GM12878 (cell line): Measurements from ENCODE around the gene CA11. TPM values are rescaled to one million over a fixed set of nuclear protein-coding genes. Genes with fewer than 3 reads are reported as not detected.

Source experiments
- ATAC-seq: fragments of 200-7000 bp; cut with Tn5 transposase; 3 replicates; pipeline ENCODE4 v1.9.1; 2020; ENCODE audit warnings: mild to moderate bottlenecking, moderate library complexity
- BruUV-seq: library from RNA; stranded (reverse); fragments of 400-500 nt; replicated peaks from 2 replicates; lab custom pipeline; 2021; lab: Mats Ljungman, UMichigan
- CTCF ChIA-PET: fragments of 300-600 bp; sonication (Branson Sonifier 250); formaldehyde crosslinking; extraction: SDS; loops from one replicate; lab custom pipeline; 2021; ENCODE audit warnings: inconsistent platforms; lab: Yijun Ruan, JAX
- POLR2A ChIA-PET: fragments of 350-600 bp; formaldehyde crosslinking; extraction: SDS; loops from one replicate; lab custom pipeline; 2021; ENCODE audit warnings: inconsistent platforms; lab: Charles Lee
- RAD21 ChIA-PET: fragments of 300-600 bp; sonication (Branson Sonifier 250); formaldehyde crosslinking; loops from one replicate; lab custom pipeline; 2023; ENCODE audit warnings: antibody characterized with exemption; ENCODE audit not compliant: unreplicated experiment; lab: Charles Lee
- SMC1A ChIA-PET: fragments of 300-600 bp; sonication (Branson Sonifier 250); formaldehyde crosslinking; loops from one replicate; lab custom pipeline; 2023; ENCODE audit not compliant: unreplicated experiment, uncharacterized antibody; lab: Charles Lee
- DNase-seq: peaks from one replicate; pipeline ENCODE4 v3.0.0-alpha.2; 2011; ENCODE audit warnings: low read depth, low spot score
- FAIRE-seq: peaks from 3 replicates; lab custom pipeline; 2011; peaks lifted over from hg19 to GRCh38; lab: Jason Lieb, UNC
- H2AFZ ChIP-seq: 2 replicates; pipeline ENCODE4 v1.6.0; 2011; ENCODE audit warnings: low read depth, low read length, control low read depth; ENCODE audit not compliant: control insufficient read depth
- H3K27ac ChIP-seq: 2 replicates; pipeline ENCODE4 v1.5.1; 2011; ENCODE audit warnings: control low read depth; ENCODE audit not compliant: control insufficient read depth, insufficient read depth
- H3K27me3 ChIP-seq, 2 experiments: replicated peaks in 1 of 2; 2 replicates each; pipeline versions ENCODE4 v1.6.0 to v1.6.1; 2011; ENCODE audit warnings: low read length in 1 of 2; ENCODE audit not compliant: control insufficient read depth in 2 of 2, insufficient read depth in 2 of 2
- H3K36me3 ChIP-seq, 2 experiments: 2 replicates each; pipeline ENCODE4 v1.5.1; 2011; ENCODE audit warnings: low read length in 1 of 2; ENCODE audit not compliant: control insufficient read depth in 2 of 2, insufficient read depth in 2 of 2
- H3K4me1 ChIP-seq: 2 replicates; pipeline ENCODE4 v1.6.1; 2011; ENCODE audit warnings: mild to moderate bottlenecking, low read length, moderate library complexity, mixed read lengths; ENCODE audit not compliant: control insufficient read depth, insufficient read depth
- H3K4me2 ChIP-seq: 2 replicates; pipeline ENCODE4 v1.6.0; 2011; ENCODE audit warnings: control low read depth; ENCODE audit not compliant: control insufficient read depth, insufficient read depth
- H3K4me3 ChIP-seq: fragments of 200-600 bp; sonication (generic); 2 replicates; pipeline ENCODE4 v1.5.1; 2016
- H3K79me2 ChIP-seq: 2 replicates; pipeline ENCODE4 v1.6.0; 2011; ENCODE audit warnings: low read length; ENCODE audit not compliant: control insufficient read depth, insufficient read depth
- H3K9ac ChIP-seq: 2 replicates; pipeline ENCODE4 v1.8.0; 2011; ENCODE audit warnings: low read length, control low read depth, mixed read lengths; ENCODE audit not compliant: control insufficient read depth, insufficient read depth
- H3K9me3 ChIP-seq: replicated peaks from 3 replicates; pipeline ENCODE4 v1.5.1; 2011; ENCODE audit warnings: mild to moderate bottlenecking, low read length; ENCODE audit not compliant: control insufficient read depth, insufficient read depth
- H4K20me1 ChIP-seq: 2 replicates; pipeline ENCODE4 v1.6.0; 2011; ENCODE audit not compliant: control insufficient read depth, insufficient read depth
- CREB1 ChIP-seq: IDR thresholded peaks from 2 replicates; pipeline ENCODE4 v1.6.1; 2012; ENCODE audit warnings: low read depth, mild to moderate bottlenecking, inconsistent platforms
- CREM ChIP-seq: IDR thresholded peaks from 2 replicates; pipeline ENCODE4 v1.6.1; 2014; ENCODE audit warnings: antibody characterized with exemption, low read depth
- NR2C1 ChIP-seq: fragments of 450-650 bp; IDR thresholded peaks from 2 replicates; pipeline ENCODE4 v1.6.1; 2017; ENCODE audit warnings: antibody characterized with exemption, mild to moderate bottlenecking, moderate library complexity
- PML ChIP-seq: IDR thresholded peaks from 2 replicates; pipeline ENCODE4 v1.6.1; 2012; ENCODE audit warnings: low read length, inconsistent platforms
- POU2F2 ChIP-seq: IDR thresholded peaks from 3 replicates; pipeline ENCODE4 v1.6.1; 2011; ENCODE audit warnings: low read depth, mild to moderate bottlenecking, low read length, borderline replicate concordance
- RELA ChIP-seq: fragments of 450-650 bp; IDR thresholded peaks from 2 replicates; pipeline ENCODE4 v1.8.0; 2014; ENCODE audit warnings: borderline replicate concordance; ENCODE audit not compliant: partially characterized antibody
- RELB ChIP-seq: fragments of 450-650 bp; IDR thresholded peaks from 2 replicates; pipeline ENCODE4 v1.6.1; 2017; ENCODE audit warnings: low read depth, mild to moderate bottlenecking, moderate library complexity
- RFX5 ChIP-seq: IDR thresholded peaks from 2 replicates; pipeline ENCODE4 v1.6.1; 2011; ENCODE audit warnings: low read depth, low read length, improper control_type of control experiment
- SIX5 ChIP-seq: IDR thresholded peaks from 2 replicates; pipeline ENCODE4 v1.6.1; 2011; ENCODE audit warnings: mild to moderate bottlenecking, low read depth, low read length, moderate library complexity; ENCODE audit not compliant: severe bottlenecking
- SREBF2 ChIP-seq: IDR thresholded peaks from 2 replicates; pipeline ENCODE4 v1.6.1; 2012; ENCODE audit warnings: mild to moderate bottlenecking, low read length
- SUZ12 ChIP-seq: fragments of 200-600 bp; sonication (generic); IDR thresholded peaks from one replicate; pipeline ENCODE4 v1.6.1; 2018; ENCODE audit warnings: antibody characterized with exemption, mild to moderate bottlenecking; ENCODE audit not compliant: unreplicated experiment
- TARDBP ChIP-seq: IDR thresholded peaks from 2 replicates; pipeline ENCODE4 v1.6.1; 2016; ENCODE audit warnings: borderline replicate concordance
- TCF3 ChIP-seq: IDR thresholded peaks from 2 replicates; pipeline ENCODE4 v1.6.1; 2012; ENCODE audit warnings: low read depth, mild to moderate bottlenecking, low read length, borderline replicate concordance; ENCODE audit not compliant: insufficient read depth
- USF1 ChIP-seq: IDR thresholded peaks from 2 replicates; pipeline ENCODE4 v1.6.1; 2011; ENCODE audit warnings: borderline replicate concordance, low read depth, mild to moderate bottlenecking, moderate library complexity, mixed read lengths, low read length; ENCODE audit not compliant: insufficient read depth; ENCODE audit errors: extremely low read length
- YY1 ChIP-seq: IDR thresholded peaks from 2 replicates; pipeline ENCODE4 v1.6.1; 2011; ENCODE audit warnings: low read depth, mild to moderate bottlenecking, low read length
- ZNF592 ChIP-seq: fragments of 450-650 bp; IDR thresholded peaks from 2 replicates; pipeline ENCODE4 v1.6.1; 2017; ENCODE audit warnings: mild to moderate bottlenecking, moderate library complexity
- WGBS: methylation state at CpG from one replicate; pipeline ENCODE4 v1.1.6; 2016; ENCODE audit warnings: low lambda C conversion rate; ENCODE audit not compliant: insufficient replicate concordance, insufficient coverage; ENCODE audit errors: missing lambda C conversion rate; 5-methylcytosine and 5-hydroxymethylcytosine counted together
- in situ Hi-C: fragments of 300-500 bp; cut with MboI; formaldehyde crosslinking; loops from 9 replicates; pipeline ENCODE4 v1.14.3; 2018; ENCODE audit warnings: mixed read lengths
- intact Hi-C: fragments of 100-400 bp; cut with micrococcal nuclease; formaldehyde crosslinking; loops from one replicate; pipeline ENCODE4 v1.14.2; 2022; ENCODE audit not compliant: unreplicated experiment
- polyA plus RNA-seq, 11 experiments: library from polyadenylated mRNA; depleted of rRNA in 4 of 11; unstranded in 6 of 11; stranded (reverse) in 5 of 11; fragments of >200 nt; fragmentation: Nextera tagmentation in 4 of 11; fragmentation: Illumina TruSeq in 1 of 11; extraction: Ambion mirVana in 4 of 11; extraction: Trizol in 1 of 11; gene quantifications; 1 replicate in 1 of 11; 2 replicates in 10 of 11; pipeline versions ENCODE4 v1.2.1 to v1.2.3, GENCODE V29; 2011 to 2016; ENCODE audit warnings: inconsistent platforms in 2 of 11, missing spikeins in 2 of 11, low read depth in 1 of 11
- total RNA-seq, 4 experiments: library from RNA; depleted of rRNA in 3 of 4; stranded (reverse); fragments of >200 nt in 3 of 4; fragmentation: Illumina TruSeq in 1 of 4; extraction: Trizol in 1 of 4; gene quantifications; 2 replicates each; pipeline versions ENCODE4 v1.2.1 to v1.2.3, GENCODE V29; 2013 to 2021

The CA11 gene
- total and polyA plus RNA-seq, 10 of the 15 experiments (the other 5 are each of a cell fraction or from before 2014, with no cell fraction given): 1.7 to 7.5 (median 2.4) TPM

GRCh38 chr19:48644839-48645619 is 958 bp downstream of the CA11 start:
- POLR2A ChIA-PET: interaction anchor here (0.6 to 2.0 kb wide), 12 partner anchors 10 to 325 kb away, joined by 3 to 15 read pairs (median 4); partner anchors contain the start of genes PPP1R15A, RPL18 and SPHK2
- H3K9ac ChIP-seq: peak overlapping the region; percentile 37; the same call in 1 of the 2 replicates
- no peak overlapping the region for H3K27ac ChIP-seq
- no peaks in the 10 kb centered on the region for H3K79me2 ChIP-seq
- H3K4me1 ChIP-seq: peaks cover 20% of the 10 kb centered on the region
- H3K4me2 ChIP-seq: peak overlapping the region; percentile 97
- in situ Hi-C loops: loop anchor here (5.0 to 25.0 kb wide), 2 partner anchors 192 to 1242 kb away; partner anchors contain the start of genes AKT1S1, HSD17B14, IL4I1 and TBC1D17
- H3K4me3 ChIP-seq: peak overlapping the region; percentile 91
- H3K9me3 ChIP-seq: no peaks in the 10 kb centered on the region
- no TSS peak for BruUV-seq
- DNase-seq: no peak
- intact Hi-C loops: loop anchor here (5.0 kb wide), 1 partner anchor 192 kb away; the partner anchor contains the start of gene HSD17B14
- no peaks in the 10 kb centered on the region for H3K36me3 ChIP-seq
- no peaks in the 10 kb centered on the region for H3K27me3 ChIP-seq
- SMC1A ChIA-PET: interaction anchor here (0.7 to 2.4 kb wide), 14 partner anchors 7 to 348 kb away, joined by 3 to 13 read pairs (median 4); partner anchors contain the start of genes DBP, GYS1 and RUVBL2
- CTCF ChIA-PET: interaction anchor here (0.6 to 3.6 kb wide), 23 partner anchors 7 to 355 kb away, joined by 3 to 31 read pairs (median 5); partner anchors contain the start of genes GYS1, HSD17B14, RPL18 and RUVBL2
- WGBS: 1% methylated on average over 25 of the region's 25 CpGs
- FAIRE-seq: peak; percentile 73
- no peaks in the 10 kb centered on the region for H4K20me1 ChIP-seq
- RAD21 ChIA-PET: interaction anchor here (0.5 to 2.1 kb wide), 26 partner anchors 11 to 1122 kb away, joined by 3 to 18 read pairs (median 4); partner anchors contain the start of genes AP2A1, GYS1, HSD17B14 and RPL18
- peak; percentile 78 for ATAC-seq
- peak overlapping the region; percentile 88 for H2AFZ ChIP-seq
- TF ChIP-seq SIX5: peak; percentile 99
- TF ChIP-seq POU2F2: no peak
- TF ChIP-seq RFX5: no peak
- TF ChIP-seq TARDBP: peak; percentile 95
- TF ChIP-seq SREBF2: 0 out of 2 replicates have a peak, but pooled peaks have one; percentile 27
- no peak for TF ChIP-seq ZNF592
- peak; percentile 54 for TF ChIP-seq RELA
- TF ChIP-seq RELB: peak; percentile 26; the same call in 1 of the 2 replicates
- peak; percentile 79; the same call in 1 of the 2 replicates for TF ChIP-seq CREM
- TF ChIP-seq NR2C1: peak; percentile 48; the same call in 1 of the 2 replicates
- TF ChIP-seq PML: no peak
- no peak for TF ChIP-seq TCF3
- peak; percentile 67 for TF ChIP-seq CREB1
- no peak for TF ChIP-seq USF1
- peak; percentile 73; the same call in 1 of the 2 replicates for TF ChIP-seq YY1
- TF ChIP-seq SUZ12: peak; percentile 88
